SK-N-SH treated with all-trans-retinoic acid at 6 μM for 48 hours (cell line): ENCODE measurements around the gene DFFA.
"Not testable (repeated sequence)": the region's sequence is repeated elsewhere in the genome, so short reads cannot be mapped to it uniquely, and the experiment has no call there.

ENCODE experiments used
- ATAC-seq: fragments of 200-7000 bp; cut with Tn5 transposase; 3 replicates; pipeline ENCODE4 v1.9.1; 2020; ENCODE audit warnings: mild to moderate bottlenecking, moderate library complexity
- ARNTL ChIP-seq: fragments of 450-650 bp; formaldehyde crosslinking; IDR thresholded peaks from 2 replicates; pipeline ENCODE4 v1.5.0; 2020; ENCODE audit warnings: low read depth, mild to moderate bottlenecking, moderate library complexity, borderline replicate concordance
- BACH2 ChIP-seq: fragments of 250-450 bp; sonication (Bioruptor Pico); IDR thresholded peaks from 2 replicates; pipeline ENCODE4 v1.9.0; 2021; ENCODE audit warnings: mild to moderate bottlenecking, borderline replicate concordance
- CSDC2 ChIP-seq: fragments of 250-450 bp; sonication (Bioruptor Pico); IDR thresholded peaks from 2 replicates; pipeline ENCODE4 v1.5.0; 2020; ENCODE audit warnings: mild to moderate bottlenecking, moderate library complexity
- ESRRG ChIP-seq: fragments of 250-450 bp; sonication (Bioruptor Pico); IDR thresholded peaks from 2 replicates; pipeline ENCODE4 v1.6.1; 2021; ENCODE audit warnings: mild to moderate bottlenecking
- GLIS3 ChIP-seq: fragments of 250-450 bp; sonication (Bioruptor Pico); IDR thresholded peaks from 2 replicates; pipeline ENCODE4 v1.5.0; 2020; ENCODE audit warnings: mild to moderate bottlenecking, moderate library complexity
- ISL1 ChIP-seq: fragments of 250-450 bp; sonication (Bioruptor Pico); IDR thresholded peaks from 2 replicates; pipeline ENCODE4 v2.1.2; 2022; ENCODE audit warnings: mild to moderate bottlenecking, moderate library complexity
- OSR1 ChIP-seq: fragments of 250-450 bp; sonication (Bioruptor Pico); IDR thresholded peaks from 2 replicates; pipeline ENCODE4 v1.8.0; 2022; ENCODE audit warnings: moderate library complexity, mild to moderate bottlenecking, inconsistent platforms
- PPARA ChIP-seq: fragments of 250-450 bp; sonication (Bioruptor Pico); IDR thresholded peaks from 2 replicates; pipeline ENCODE4 v1.5.0; 2020; ENCODE audit warnings: mild to moderate bottlenecking, borderline replicate concordance
- RARB ChIP-seq: fragments of 250-450 bp; sonication (Bioruptor Pico); IDR thresholded peaks from 2 replicates; pipeline ENCODE4 v1.8.0; 2021; ENCODE audit warnings: mild to moderate bottlenecking, moderate library complexity
- SNAI2 ChIP-seq: fragments of 250-450 bp; sonication (Bioruptor Pico); IDR thresholded peaks from 2 replicates; pipeline ENCODE4 v1.5.0; 2020; ENCODE audit warnings: mild to moderate bottlenecking, moderate library complexity
- TCF4 ChIP-seq: fragments of 250-450 bp; sonication (Bioruptor Pico); IDR thresholded peaks from 2 replicates; pipeline ENCODE4 v1.8.0; 2021; ENCODE audit warnings: mild to moderate bottlenecking, moderate library complexity, borderline replicate concordance
- ZFP3 ChIP-seq: fragments of 250-450 bp; sonication (Bioruptor Pico); IDR thresholded peaks from 2 replicates; pipeline ENCODE4 v1.5.0; 2020; ENCODE audit warnings: mild to moderate bottlenecking, moderate library complexity
- ZFP30 ChIP-seq: fragments of 450-650 bp; formaldehyde crosslinking; IDR thresholded peaks from 2 replicates; pipeline ENCODE4 v1.5.0; 2022; ENCODE audit warnings: mild to moderate bottlenecking, moderate library complexity
- ZNF565 ChIP-seq: fragments of 450-650 bp; formaldehyde crosslinking; conservative IDR thresholded peaks from 2 replicates; pipeline ENCODE4 v1.5.0; 2020; ENCODE audit warnings: low read depth, mild to moderate bottlenecking, moderate library complexity
- ZNF70 ChIP-seq: fragments of 450-650 bp; formaldehyde crosslinking; IDR thresholded peaks from 2 replicates; pipeline ENCODE4 v1.5.0; 2020; ENCODE audit warnings: mild to moderate bottlenecking, moderate library complexity
- TF ChIP-seq, protein P1 (sequence below): fragments of 250-450 bp; sonication (Bioruptor Pico); IDR thresholded peaks from 2 replicates; pipeline ENCODE4 v1.5.1; 2020; ENCODE audit warnings: low read depth, mild to moderate bottlenecking, moderate library complexity
- TF ChIP-seq, protein P2 (sequence below): fragments of 250-450 bp; sonication (Bioruptor Pico); IDR thresholded peaks from 2 replicates; pipeline ENCODE4 v1.8.0; 2021; ENCODE audit warnings: low read depth, mild to moderate bottlenecking, moderate library complexity, borderline replicate concordance
- TF ChIP-seq, protein P3 (sequence below): fragments of 250-450 bp; sonication (Bioruptor Pico); IDR thresholded peaks from 2 replicates; pipeline ENCODE4 v1.5.1; 2021; ENCODE audit warnings: mild to moderate bottlenecking, moderate library complexity
- TF ChIP-seq, protein P4 (sequence below): fragments of 250-450 bp; sonication (Bioruptor Pico); IDR thresholded peaks from 2 replicates; pipeline ENCODE4 v1.5.0; 2020; ENCODE audit warnings: mild to moderate bottlenecking, moderate library complexity
- TF ChIP-seq, protein P5 (sequence below): fragments of 250-450 bp; sonication (Bioruptor Pico); IDR thresholded peaks from 2 replicates; pipeline ENCODE4 v1.8.0; 2020; ENCODE audit warnings: mild to moderate bottlenecking, moderate library complexity, borderline replicate concordance

The DFFA gene

DNA sequence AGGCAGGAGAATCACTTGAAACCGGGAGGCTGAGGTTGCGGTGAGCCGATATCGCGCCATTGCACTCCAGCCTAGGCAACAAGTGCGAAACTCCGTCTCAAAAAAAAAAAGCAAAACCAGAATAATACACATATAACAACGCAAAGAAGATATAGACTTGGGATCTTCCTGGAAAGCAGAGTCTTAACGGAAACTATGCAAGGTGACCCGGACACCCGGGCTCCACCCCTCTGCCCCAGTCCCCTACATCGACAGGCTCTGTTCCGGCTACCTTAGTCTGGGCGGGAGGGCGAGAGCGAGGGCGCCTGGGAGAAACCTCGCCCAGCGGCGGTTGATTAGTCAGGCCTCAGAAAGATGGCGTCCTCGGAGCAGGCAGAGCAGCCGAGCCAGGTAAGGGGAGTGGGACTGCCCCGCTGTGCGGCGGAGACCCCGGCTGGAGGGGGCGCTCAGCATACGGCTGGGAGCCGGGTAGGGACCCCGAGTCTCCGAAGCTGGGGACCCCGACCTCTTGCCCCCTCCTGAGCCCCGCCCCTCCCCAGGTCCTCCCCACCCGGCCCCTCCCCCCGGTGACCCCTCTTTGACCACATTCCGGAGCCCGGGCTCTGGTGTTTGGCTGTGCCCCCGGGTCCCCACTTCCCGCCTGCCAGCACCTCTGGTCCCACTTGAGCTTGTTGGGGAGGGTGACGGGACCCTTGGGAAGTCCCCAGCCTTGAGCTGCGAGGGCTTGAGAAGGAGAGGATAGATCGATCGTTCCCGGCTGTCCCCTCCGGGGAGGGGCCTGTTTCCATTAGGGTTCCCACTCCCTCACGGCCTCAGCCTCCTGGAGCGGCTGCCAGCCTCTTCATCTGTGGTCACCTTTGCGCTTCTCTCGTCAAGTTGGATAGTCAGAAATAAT lies 2.5 kb upstream of the DFFA start, which contains the start of gene PEX14:
Gene PEX14, plus strand, starts transcription at position 338 of the 895 bp plus-strand sequence. Its CDS starts 17 bp downstream, at position 355.
- ATAC-seq: peak; percentile 89
- TF ChIP-seq, protein P1, sequence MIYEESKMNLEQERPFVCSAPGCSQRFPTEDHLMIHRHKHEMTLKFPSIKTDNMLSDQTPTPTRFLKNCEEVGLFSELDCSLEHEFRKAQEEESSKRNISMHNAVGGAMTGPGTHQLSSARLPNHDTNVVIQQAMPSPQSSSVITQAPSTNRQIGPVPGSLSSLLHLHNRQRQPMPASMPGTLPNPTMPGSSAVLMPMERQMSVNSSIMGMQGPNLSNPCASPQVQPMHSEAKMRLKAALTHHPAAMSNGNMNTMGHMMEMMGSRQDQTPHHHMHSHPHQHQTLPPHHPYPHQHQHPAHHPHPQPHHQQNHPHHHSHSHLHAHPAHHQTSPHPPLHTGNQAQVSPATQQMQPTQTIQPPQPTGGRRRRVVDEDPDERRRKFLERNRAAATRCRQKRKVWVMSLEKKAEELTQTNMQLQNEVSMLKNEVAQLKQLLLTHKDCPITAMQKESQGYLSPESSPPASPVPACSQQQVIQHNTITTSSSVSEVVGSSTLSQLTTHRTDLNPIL: no peak
- no peak for TF ChIP-seq PPARA
- TF ChIP-seq, protein P2, sequence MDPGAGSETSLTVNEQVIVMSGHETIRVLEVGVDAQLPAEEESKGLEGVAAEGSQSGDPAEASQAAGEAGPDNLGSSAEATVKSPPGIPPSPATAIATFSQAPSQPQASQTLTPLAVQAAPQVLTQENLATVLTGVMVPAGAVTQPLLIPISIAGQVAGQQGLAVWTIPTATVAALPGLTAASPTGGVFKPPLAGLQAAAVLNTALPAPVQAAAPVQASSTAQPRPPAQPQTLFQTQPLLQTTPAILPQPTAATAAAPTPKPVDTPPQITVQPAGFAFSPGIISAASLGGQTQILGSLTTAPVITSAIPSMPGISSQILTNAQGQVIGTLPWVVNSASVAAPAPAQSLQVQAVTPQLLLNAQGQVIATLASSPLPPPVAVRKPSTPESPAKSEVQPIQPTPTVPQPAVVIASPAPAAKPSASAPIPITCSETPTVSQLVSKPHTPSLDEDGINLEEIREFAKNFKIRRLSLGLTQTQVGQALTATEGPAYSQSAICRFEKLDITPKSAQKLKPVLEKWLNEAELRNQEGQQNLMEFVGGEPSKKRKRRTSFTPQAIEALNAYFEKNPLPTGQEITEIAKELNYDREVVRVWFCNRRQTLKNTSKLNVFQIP: no peak
- TF ChIP-seq, protein P3, sequence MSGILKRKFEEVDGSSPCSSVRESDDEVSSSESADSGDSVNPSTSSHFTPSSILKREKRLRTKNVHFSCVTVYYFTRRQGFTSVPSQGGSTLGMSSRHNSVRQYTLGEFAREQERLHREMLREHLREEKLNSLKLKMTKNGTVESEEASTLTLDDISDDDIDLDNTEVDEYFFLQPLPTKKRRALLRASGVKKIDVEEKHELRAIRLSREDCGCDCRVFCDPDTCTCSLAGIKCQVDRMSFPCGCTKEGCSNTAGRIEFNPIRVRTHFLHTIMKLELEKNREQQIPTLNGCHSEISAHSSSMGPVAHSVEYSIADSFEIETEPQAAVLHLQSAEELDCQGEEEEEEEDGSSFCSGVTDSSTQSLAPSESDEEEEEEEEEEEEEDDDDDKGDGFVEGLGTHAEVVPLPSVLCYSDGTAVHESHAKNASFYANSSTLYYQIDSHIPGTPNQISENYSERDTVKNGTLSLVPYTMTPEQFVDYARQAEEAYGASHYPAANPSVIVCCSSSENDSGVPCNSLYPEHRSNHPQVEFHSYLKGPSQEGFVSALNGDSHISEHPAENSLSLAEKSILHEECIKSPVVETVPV (CRISPR knock-in tag): no peak
- no peak for TF ChIP-seq SNAI2 (CRISPR knock-in tag)
- TF ChIP-seq BACH2 (CRISPR knock-in tag): no peak
- no peak for TF ChIP-seq GLIS3 (CRISPR knock-in tag)
- TF ChIP-seq ZNF70: no peak
- TF ChIP-seq ISL1 (CRISPR knock-in tag): no peak
- TF ChIP-seq, protein P4, sequence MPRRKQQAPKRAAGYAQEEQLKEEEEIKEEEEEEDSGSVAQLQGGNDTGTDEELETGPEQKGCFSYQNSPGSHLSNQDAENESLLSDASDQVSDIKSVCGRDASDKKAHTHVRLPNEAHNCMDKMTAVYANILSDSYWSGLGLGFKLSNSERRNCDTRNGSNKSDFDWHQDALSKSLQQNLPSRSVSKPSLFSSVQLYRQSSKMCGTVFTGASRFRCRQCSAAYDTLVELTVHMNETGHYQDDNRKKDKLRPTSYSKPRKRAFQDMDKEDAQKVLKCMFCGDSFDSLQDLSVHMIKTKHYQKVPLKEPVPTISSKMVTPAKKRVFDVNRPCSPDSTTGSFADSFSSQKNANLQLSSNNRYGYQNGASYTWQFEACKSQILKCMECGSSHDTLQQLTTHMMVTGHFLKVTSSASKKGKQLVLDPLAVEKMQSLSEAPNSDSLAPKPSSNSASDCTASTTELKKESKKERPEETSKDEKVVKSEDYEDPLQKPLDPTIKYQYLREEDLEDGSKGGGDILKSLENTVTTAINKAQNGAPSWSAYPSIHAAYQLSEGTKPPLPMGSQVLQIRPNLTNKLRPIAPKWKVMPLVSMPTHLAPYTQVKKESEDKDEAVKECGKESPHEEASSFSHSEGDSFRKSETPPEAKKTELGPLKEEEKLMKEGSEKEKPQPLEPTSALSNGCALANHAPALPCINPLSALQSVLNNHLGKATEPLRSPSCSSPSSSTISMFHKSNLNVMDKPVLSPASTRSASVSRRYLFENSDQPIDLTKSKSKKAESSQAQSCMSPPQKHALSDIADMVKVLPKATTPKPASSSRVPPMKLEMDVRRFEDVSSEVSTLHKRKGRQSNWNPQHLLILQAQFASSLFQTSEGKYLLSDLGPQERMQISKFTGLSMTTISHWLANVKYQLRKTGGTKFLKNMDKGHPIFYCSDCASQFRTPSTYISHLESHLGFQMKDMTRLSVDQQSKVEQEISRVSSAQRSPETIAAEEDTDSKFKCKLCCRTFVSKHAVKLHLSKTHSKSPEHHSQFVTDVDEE (CRISPR knock-in tag): no peak
- no peak for TF ChIP-seq OSR1 (CRISPR knock-in tag)
- TF ChIP-seq, protein P5, sequence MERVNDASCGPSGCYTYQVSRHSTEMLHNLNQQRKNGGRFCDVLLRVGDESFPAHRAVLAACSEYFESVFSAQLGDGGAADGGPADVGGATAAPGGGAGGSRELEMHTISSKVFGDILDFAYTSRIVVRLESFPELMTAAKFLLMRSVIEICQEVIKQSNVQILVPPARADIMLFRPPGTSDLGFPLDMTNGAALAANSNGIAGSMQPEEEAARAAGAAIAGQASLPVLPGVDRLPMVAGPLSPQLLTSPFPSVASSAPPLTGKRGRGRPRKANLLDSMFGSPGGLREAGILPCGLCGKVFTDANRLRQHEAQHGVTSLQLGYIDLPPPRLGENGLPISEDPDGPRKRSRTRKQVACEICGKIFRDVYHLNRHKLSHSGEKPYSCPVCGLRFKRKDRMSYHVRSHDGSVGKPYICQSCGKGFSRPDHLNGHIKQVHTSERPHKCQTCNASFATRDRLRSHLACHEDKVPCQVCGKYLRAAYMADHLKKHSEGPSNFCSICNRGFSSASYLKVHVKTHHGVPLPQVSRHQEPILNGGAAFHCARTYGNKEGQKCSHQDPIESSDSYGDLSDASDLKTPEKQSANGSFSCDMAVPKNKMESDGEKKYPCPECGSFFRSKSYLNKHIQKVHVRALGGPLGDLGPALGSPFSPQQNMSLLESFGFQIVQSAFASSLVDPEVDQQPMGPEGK (CRISPR knock-in tag): no peak
- TF ChIP-seq, all 23 proteins: peak for 0

DNA sequence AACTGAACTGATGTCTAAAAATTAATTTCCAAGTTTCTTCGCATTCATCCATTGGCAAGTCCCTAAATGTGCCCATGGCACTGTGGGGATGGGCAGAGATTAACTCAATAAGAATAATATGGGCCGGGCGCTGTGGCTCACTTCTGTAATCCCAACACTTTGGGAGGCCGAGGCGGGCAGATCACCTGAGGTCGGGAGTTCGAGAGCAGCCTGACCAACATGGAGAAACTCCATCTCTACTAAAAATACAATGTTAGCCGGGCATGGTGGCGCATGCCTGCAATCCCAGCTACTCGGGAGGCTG lies 1.9 kb upstream of the DFFA start:
- ATAC-seq: not testable (repeated sequence)

DNA sequence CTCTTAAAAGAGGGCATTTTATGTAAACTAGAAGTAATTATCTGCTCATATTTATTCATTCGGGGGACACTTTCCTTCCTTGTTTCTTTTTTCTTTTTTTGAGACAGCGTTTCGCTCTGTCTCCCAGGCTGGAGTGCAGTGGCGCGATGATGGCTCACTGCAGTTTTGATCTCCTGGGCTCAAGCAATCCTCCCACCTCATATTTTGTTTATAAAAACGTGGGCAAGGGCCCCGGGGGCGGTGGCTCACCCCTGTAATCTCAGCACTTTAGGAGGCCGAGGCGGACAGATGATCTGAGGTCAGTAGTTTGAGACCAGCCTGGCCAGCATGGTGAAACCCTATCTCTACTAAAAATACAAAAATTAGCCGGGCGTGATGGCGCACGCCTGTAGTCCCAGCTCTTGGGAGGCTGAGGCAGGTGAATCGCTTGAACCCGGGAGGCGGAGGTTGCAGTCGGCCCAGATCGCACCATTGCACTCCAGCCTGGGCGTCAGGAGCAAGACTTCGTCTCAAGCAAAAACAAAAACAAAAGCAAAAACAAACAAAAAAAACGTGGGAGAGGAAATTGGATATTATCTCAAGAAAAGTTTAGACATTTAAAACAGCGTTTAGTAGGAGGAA lies 926 bp upstream of the DFFA start:
- no peak for ATAC-seq
- TF ChIP-seq ZFP30 (CRISPR knock-in tag): no peak
- TF ChIP-seq, protein P4 (CRISPR knock-in tag): no peak
- no peak for TF ChIP-seq CSDC2
- TF ChIP-seq BACH2 (CRISPR knock-in tag): no peak
- no peak for TF ChIP-seq ESRRG
- no peak for TF ChIP-seq ARNTL
- no peak for TF ChIP-seq RARB
- TF ChIP-seq PPARA: no peak
- TF ChIP-seq GLIS3 (CRISPR knock-in tag): no peak
- TF ChIP-seq, protein P1: no peak
- TF ChIP-seq, protein P3 (CRISPR knock-in tag): no peak
- TF ChIP-seq ZNF565 (CRISPR knock-in tag): no peak
- TF ChIP-seq TCF4 (CRISPR knock-in tag): no peak
- no peak for TF ChIP-seq ZNF70
- TF ChIP-seq ZFP3 (CRISPR knock-in tag): no peak
